HG02840 (cell line): ENCODE results near the gene CNNM1.

Source experiments
- ATAC-seq: cut with Tn5 transposase; IDR thresholded peaks from one replicate; pipeline ENCODE4 v1.9.1; 2021; ENCODE audit warnings: mild to moderate bottlenecking, moderate library complexity, moderate number of reproducible peaks; ENCODE audit not compliant: unreplicated experiment, low FRiP score

The CNNM1 gene

DNA sequence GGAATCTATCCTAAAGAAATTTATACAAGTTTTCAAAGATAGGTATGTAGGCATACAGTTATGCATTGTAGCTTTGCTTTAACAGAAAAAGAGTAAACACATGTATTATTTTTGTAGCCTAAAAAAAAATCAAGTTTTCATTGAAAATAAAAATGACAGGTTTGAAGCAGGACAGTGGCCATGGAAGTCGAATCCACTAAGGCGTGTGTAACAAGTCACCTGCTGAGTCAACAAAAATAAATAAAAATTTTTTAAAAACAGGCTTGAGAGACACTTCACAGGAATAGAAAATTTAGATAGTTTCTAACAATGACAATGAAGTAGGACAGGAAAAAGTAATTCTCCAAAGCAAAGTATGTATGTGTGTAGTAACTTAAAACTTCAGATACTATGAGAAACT, 109.7 kb downstream of the CNNM1 start:
- no peak for ATAC-seq

DNA sequence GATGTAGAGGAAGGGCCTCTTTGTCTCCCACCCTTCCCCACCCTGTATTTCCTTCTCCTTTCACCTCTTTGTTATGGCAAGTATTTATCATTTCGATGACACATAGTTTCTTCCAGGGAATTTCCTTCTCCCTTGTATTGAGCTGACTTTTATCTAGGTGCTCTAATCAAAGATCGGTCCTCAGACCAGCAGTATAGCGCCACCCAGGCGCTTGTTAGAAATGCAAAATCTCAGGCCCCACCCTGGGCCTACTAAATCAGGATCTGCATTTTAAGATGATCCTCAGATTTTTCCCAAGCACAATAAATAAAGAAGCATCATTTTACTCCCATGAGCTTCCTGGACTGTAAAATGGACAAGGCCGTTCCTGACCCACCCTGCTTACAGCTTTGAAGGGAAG, 113.2 kb downstream of the CNNM1 start:
- no peak for ATAC-seq

DNA sequence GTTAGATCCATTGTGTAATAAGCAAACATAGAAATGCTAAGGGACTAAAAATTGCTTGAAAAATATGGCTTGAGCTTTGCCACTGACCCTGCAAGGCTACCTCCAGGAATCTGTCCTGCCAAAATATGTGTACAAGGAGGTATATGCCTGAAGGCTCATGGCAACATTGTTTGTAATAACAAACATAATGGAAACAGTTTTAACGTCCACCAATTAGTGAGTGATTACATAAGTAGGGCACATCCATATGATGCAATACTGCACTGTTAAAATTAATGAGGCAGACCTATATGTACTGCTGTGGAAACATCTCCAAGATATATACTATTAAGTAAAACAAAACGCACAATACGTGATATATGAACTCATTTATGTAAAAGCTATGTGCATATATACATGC, 114.3 kb downstream of the CNNM1 start:
- no peak for ATAC-seq
